ENCODE results near the gene NCCRP1. TPM values are rescaled to one million over a fixed set of nuclear protein-coding genes. Genes with fewer than 3 reads are reported as not detected.

NCCRP1 gene
- polyA plus RNA-seq (ENCODE audit: insufficient read length) = 0.26 TPM

- DNase-seq = no peak
Observed at GRCh38 chr19:39196860-39197562, at the start of gene NCCRP1. Gene NCCRP1 (plus strand): TSS chr19:39196964. CDS start chr19:39196983, 19 bp downstream.

- no peak for DNase-seq
Observed at GRCh38 chr19:39147480-39147879, 49.3 kb upstream of the NCCRP1 start.

- no peak for DNase-seq
Observed at GRCh38 chr19:39148939-39149529, 47.7 kb upstream of the NCCRP1 start.

GRCh38 chr19:39150235-39150634 is 46.5 kb upstream of the NCCRP1 start:
- DNase-seq = no peak

- DNase-seq = no peak
Observed at GRCh38 chr19:39150807-39151600, 45.8 kb upstream of the NCCRP1 start.

- no peak for DNase-seq
Observed at GRCh38 chr19:39152066-39152465, 44.7 kb upstream of the NCCRP1 start.

GRCh38 chr19:39154100-39154628 is 42.6 kb upstream of the NCCRP1 start:
- no peak for DNase-seq

GRCh38 chr19:39154629-39155100 is 42.1 kb upstream of the NCCRP1 start:
- no peak for DNase-seq

GRCh38 chr19:39155114-39155700 is 41.6 kb upstream of the NCCRP1 start:
- DNase-seq = no peak

- DNase-seq = no peak
Observed at GRCh38 chr19:39155741-39156140, 41.0 kb upstream of the NCCRP1 start.

- DNase-seq = no peak
Observed at GRCh38 chr19:39156326-39157230, 40.2 kb upstream of the NCCRP1 start.

- no peak for DNase-seq
Observed at GRCh38 chr19:39157275-39157996, 39.3 kb upstream of the NCCRP1 start.

GRCh38 chr19:39157997-39158389 is 38.8 kb upstream of the NCCRP1 start:
- DNase-seq = no peak

- no peak for DNase-seq
Observed at GRCh38 chr19:39158646-39159260, 38.0 kb upstream of the NCCRP1 start.

- peak; percentile 76 for DNase-seq
Observed at GRCh38 chr19:39160523-39160861, 36.3 kb upstream of the NCCRP1 start.

GRCh38 chr19:39160889-39161672 is 35.7 kb upstream of the NCCRP1 start:
- no peak for DNase-seq

- no peak for DNase-seq
Observed at GRCh38 chr19:39162441-39163043, 34.2 kb upstream of the NCCRP1 start.

- DNase-seq = no peak
Observed at GRCh38 chr19:39163621-39164020, 33.1 kb upstream of the NCCRP1 start.

- DNase-seq = no peak
Observed at GRCh38 chr19:39164289-39164688, 32.5 kb upstream of the NCCRP1 start.

Data from hindlimb muscle (tissue), 1 donor.